Measurements from ENCODE around the gene TMEM116. TPM values are rescaled to one million over a fixed set of nuclear protein-coding genes. Genes with fewer than 3 reads are reported as not detected.
"Not testable (repeated sequence)": the region's sequence is repeated elsewhere in the genome, so short reads cannot be mapped to it uniquely, and the experiment has no call there.

Gene TMEM116
- total RNA-seq, 1 donor from 2014 or later: 8.2 TPM

DNA sequence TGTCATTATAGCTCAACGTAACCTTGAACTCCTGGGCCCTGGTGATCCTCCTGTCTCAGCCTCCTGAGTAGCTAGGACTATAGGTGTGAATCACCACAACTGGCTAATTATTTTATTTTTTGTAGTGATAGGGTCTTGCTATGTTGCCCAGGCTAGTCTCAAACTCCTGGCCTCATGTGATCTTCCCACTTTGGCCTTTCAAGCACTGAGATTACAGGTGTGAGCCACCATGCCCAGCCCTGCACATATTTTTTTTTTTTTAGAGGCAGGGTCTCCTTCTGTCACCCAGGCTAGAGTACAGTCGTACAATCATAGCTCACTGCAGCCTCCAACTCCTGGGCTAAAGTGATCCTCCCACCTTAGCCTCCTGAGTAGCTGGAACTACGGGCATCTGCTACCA, 8.9 kb downstream of the TMEM116 start:
- TF ChIP-seq CTCF (IDR thresholded peaks at IDR 0.05; ENCODE audit: unreplicated experiment): no peak
- no peaks in the 10 kb centered on the region for H3K9me3 Mint-ChIP-seq (ENCODE audit: unreplicated experiment)
- peaks cover 3% of the 10 kb centered on the region for H3K4me1 Mint-ChIP-seq (ENCODE audit: unreplicated experiment)
- H3K27ac Mint-ChIP-seq (ENCODE audit: unreplicated experiment): no peak overlapping the region
- no peaks in the 10 kb centered on the region for H3K36me3 Mint-ChIP-seq (ENCODE audit: low read depth, unreplicated experiment)
- no peak for DNase-seq (ENCODE audit: low spot score)
- no peaks in the 10 kb centered on the region for H3K27me3 Mint-ChIP-seq (ENCODE audit: unreplicated experiment)
- H3K4me3 Mint-ChIP-seq (ENCODE audit: unreplicated experiment): no peak overlapping the region

DNA sequence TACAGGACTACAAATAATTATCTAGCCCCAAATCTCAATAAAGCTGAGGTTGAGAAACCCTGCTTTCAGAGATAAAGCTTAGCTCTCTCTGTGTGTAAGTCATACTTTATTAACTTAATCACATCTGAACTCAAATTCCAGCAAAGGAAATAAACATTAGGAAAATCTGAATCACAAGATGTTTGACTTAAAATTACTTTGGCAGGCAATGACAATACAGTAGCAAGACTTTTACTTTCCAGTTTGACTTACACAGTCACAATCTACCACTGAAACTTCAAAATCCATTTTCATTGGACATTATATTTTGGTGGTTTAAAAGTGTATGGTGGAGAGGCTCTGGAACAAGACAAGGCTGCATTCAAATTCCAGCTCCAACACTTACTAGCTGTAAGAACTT, 11.4 kb downstream of the TMEM116 start:
- no peak for DNase-seq (ENCODE audit: low spot score)
- TF ChIP-seq CTCF (IDR thresholded peaks at IDR 0.05; ENCODE audit: unreplicated experiment): no peak
- no peaks in the 10 kb centered on the region for H3K27me3 Mint-ChIP-seq (ENCODE audit: unreplicated experiment)
- no peak overlapping the region for H3K27ac Mint-ChIP-seq (ENCODE audit: unreplicated experiment)
- H3K4me3 Mint-ChIP-seq (ENCODE audit: unreplicated experiment): no peak overlapping the region
- peaks cover 3% of the 10 kb centered on the region for H3K4me1 Mint-ChIP-seq (ENCODE audit: unreplicated experiment)
- no peaks in the 10 kb centered on the region for H3K36me3 Mint-ChIP-seq (ENCODE audit: low read depth, unreplicated experiment)
- H3K9me3 Mint-ChIP-seq (ENCODE audit: unreplicated experiment): no peaks in the 10 kb centered on the region

DNA sequence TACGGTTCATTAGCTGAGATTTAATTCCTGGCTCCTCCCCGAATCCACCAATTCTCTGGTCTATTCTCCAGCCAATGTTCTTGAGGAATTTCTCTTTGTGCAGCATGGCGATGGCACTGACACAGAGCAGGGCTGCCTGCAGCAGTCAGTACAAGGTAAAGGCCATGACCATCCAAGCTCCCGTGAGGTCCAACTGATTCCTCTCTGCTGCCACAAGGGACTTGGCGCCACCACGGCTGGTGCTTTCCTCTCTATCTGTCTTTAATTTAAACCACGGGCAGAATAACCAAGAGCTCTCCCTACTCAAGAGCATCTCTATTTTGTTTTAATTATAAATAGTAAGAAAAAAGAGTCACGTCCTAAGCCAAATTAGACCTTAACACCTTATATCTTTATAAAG, 12.1 kb downstream of the TMEM116 start:
- Mint-ChIP-seq H3K4me1 (ENCODE audit: unreplicated experiment) (peaks cover 3% of the 10 kb centered on the region), H3K27ac (ENCODE audit: unreplicated experiment) (no peak overlapping the region), H3K9me3 (ENCODE audit: unreplicated experiment) (no peaks in the 10 kb centered on the region), H3K36me3 (ENCODE audit: low read depth, unreplicated experiment) (no peaks in the 10 kb centered on the region), H3K27me3 (ENCODE audit: unreplicated experiment) (no peaks in the 10 kb centered on the region), H3K4me3 (ENCODE audit: unreplicated experiment) (no peak overlapping the region)
- TF ChIP-seq CTCF (IDR thresholded peaks at IDR 0.05; ENCODE audit: unreplicated experiment): no peak
- DNase-seq (ENCODE audit: low spot score): no peak

GRCh38 chr12:111999129-111999528, 13.8 kb downstream of the TMEM116 start:
- H3K27me3 Mint-ChIP-seq (ENCODE audit: unreplicated experiment); DNase-seq (ENCODE audit: low spot score); H3K9me3 Mint-ChIP-seq (ENCODE audit: unreplicated experiment); H3K4me1 Mint-ChIP-seq (ENCODE audit: unreplicated experiment); H3K27ac Mint-ChIP-seq (ENCODE audit: unreplicated experiment); H3K36me3 Mint-ChIP-seq (ENCODE audit: low read depth, unreplicated experiment); H3K4me3 Mint-ChIP-seq (ENCODE audit: unreplicated experiment): not testable (repeated sequence)

GRCh38 chr12:111998015-111998414, 14.9 kb downstream of the TMEM116 start:
- Mint-ChIP-seq H3K4me3 (ENCODE audit: unreplicated experiment) (no peak overlapping the region), H3K27me3 (ENCODE audit: unreplicated experiment) (no peaks in the 10 kb centered on the region), H3K27ac (ENCODE audit: unreplicated experiment) (no peak overlapping the region), H3K36me3 (ENCODE audit: low read depth, unreplicated experiment) (no peaks in the 10 kb centered on the region), H3K4me1 (ENCODE audit: unreplicated experiment) (no peaks in the 10 kb centered on the region), H3K9me3 (ENCODE audit: unreplicated experiment) (no peaks in the 10 kb centered on the region)
- DNase-seq (ENCODE audit: low spot score): no peak
- TF ChIP-seq CTCF (IDR thresholded peaks at IDR 0.05; ENCODE audit: unreplicated experiment): no peak

- no peak overlapping the region for H3K4me3 Mint-ChIP-seq (ENCODE audit: unreplicated experiment)
- H3K36me3 Mint-ChIP-seq (ENCODE audit: low read depth, unreplicated experiment): no peaks in the 10 kb centered on the region
- no peak for TF ChIP-seq CTCF (IDR thresholded peaks at IDR 0.05; ENCODE audit: unreplicated experiment)
- H3K9me3 Mint-ChIP-seq (ENCODE audit: unreplicated experiment): no peaks in the 10 kb centered on the region
- H3K4me1 Mint-ChIP-seq (ENCODE audit: unreplicated experiment): no peaks in the 10 kb centered on the region
- H3K27ac Mint-ChIP-seq (ENCODE audit: unreplicated experiment): no peak overlapping the region
- no peak for DNase-seq (ENCODE audit: low spot score)
- H3K27me3 Mint-ChIP-seq (ENCODE audit: unreplicated experiment): no peaks in the 10 kb centered on the region
These were observed 15.7 kb downstream of the TMEM116 start for GRCh38 chr12:111997300-111997699.

Measured in endothelial cell (in vitro differentiated cells).